B cell (primary cell): ENCODE data around the gene ZFR2. TPM values are rescaled to one million over a fixed set of nuclear protein-coding genes. Genes with fewer than 3 reads are reported as not detected.

Experiments used
- ATAC-seq: fragments of 200-7000 bp; cut with Tn5 transposase; one replicate; pipeline ENCODE4 v1.10.0; 2021; ENCODE audit warnings: low read depth, mild to moderate bottlenecking, moderate number of reproducible peaks, moderate library complexity
- CTCF ChIA-PET: fragments of 350-600 bp; sonication (Branson Sonifier 250); formaldehyde crosslinking; loops from one replicate; lab custom pipeline; 2021; ENCODE audit warnings: antibody characterized with exemption, inconsistent platforms; lab: Charles Lee
- POLR2A ChIA-PET: fragments of 350-600 bp; sonication (Branson Sonifier 250); formaldehyde crosslinking; loops from one replicate; lab custom pipeline; 2021; ENCODE audit warnings: antibody characterized with exemption; lab: Charles Lee
- DNase-seq: peaks from one replicate; pipeline ENCODE4 v3.0.0; 2013
- H2AFZ ChIP-seq: 2 replicates; pipeline ENCODE4 v1.6.1; 2012; ENCODE audit warnings: mild to moderate bottlenecking, low read depth, low read length; ENCODE audit not compliant: insufficient read depth, poor library complexity, severe bottlenecking
- H3K27ac ChIP-seq, 2 donors: 1 replicate in 1 of 2; 2 replicates in 1 of 2; pipeline ENCODE4 v1.5.1; 2012 to 2013; ENCODE audit warnings: low read length in 2 of 2, mild to moderate bottlenecking in 2 of 2, moderate library complexity in 1 of 2
- H3K27me3 ChIP-seq, 4 experiments: fragments of 200-600 bp in 1 of 4; sonication (generic) in 1 of 4; replicated peaks in 1 of 4; 1 replicate in 2 of 4; 2 replicates in 2 of 4; pipeline versions ENCODE4 v1.6.1 to v1.7.0; 2013 to 2016; ENCODE audit warnings: low read length in 3 of 4, mild to moderate bottlenecking in 2 of 4, mixed read lengths in 1 of 4, moderate library complexity in 1 of 4; ENCODE audit not compliant: insufficient read depth in 4 of 4, control insufficient read depth in 3 of 4; ENCODE audit errors: control extremely low read depth in 1 of 4
- H3K36me3 ChIP-seq, 2 experiments: replicated peaks in 1 of 2; 1 replicate in 1 of 2; 2 replicates in 1 of 2; pipeline versions ENCODE4 v1.6.1 to v1.7.1; 2013; ENCODE audit warnings: low read length in 1 of 2; ENCODE audit not compliant: insufficient read depth in 2 of 2, control insufficient read depth in 1 of 2; ENCODE audit errors: control extremely low read depth in 1 of 2, extremely low read depth in 1 of 2
- H3K4me1 ChIP-seq, 2 donors: fragments of 200-600 bp in 1 of 2; sonication (generic) in 1 of 2; 1 replicate in 1 of 2; 2 replicates in 1 of 2; pipeline versions ENCODE4 v1.5.1 to v1.6.1; 2013 to 2017; ENCODE audit warnings: low read length in 2 of 2; ENCODE audit not compliant: control insufficient read depth in 2 of 2, insufficient read depth in 2 of 2
- H3K4me2 ChIP-seq: replicated peaks from 2 replicates; pipeline ENCODE3; 2012; ENCODE audit warnings: mild to moderate bottlenecking, low read depth, low read length; ENCODE audit not compliant: poor library complexity, severe bottlenecking
- H3K4me3 ChIP-seq, 5 experiments: fragments of 200-600 bp in 1 of 5; sonication (generic) in 1 of 5; 1 replicate in 3 of 5; 2 replicates in 2 of 5; pipeline versions ENCODE4 v1.5.1 to v1.7.0; 2011 to 2016; ENCODE audit warnings: low read length in 4 of 5, mild to moderate bottlenecking in 4 of 5, low read depth in 2 of 5, control low read depth in 1 of 5, moderate library complexity in 1 of 5; ENCODE audit not compliant: insufficient read depth in 1 of 5; ENCODE audit errors: control extremely low read depth in 1 of 5, extremely low read depth in 1 of 5
- H3K79me2 ChIP-seq: fragments of 200-600 bp; sonication (generic); one replicate; pipeline ENCODE4 v1.6.0; 2016; ENCODE audit warnings: low read length; ENCODE audit not compliant: control insufficient read depth, insufficient read depth
- H3K9ac ChIP-seq: fragments of 200-600 bp; sonication (generic); 2 replicates; pipeline ENCODE4 v1.6.1; 2017; ENCODE audit warnings: mild to moderate bottlenecking, low read length, moderate library complexity
- H3K9me3 ChIP-seq, 3 donors: one replicate each; pipeline versions ENCODE4 v1.6.1 to v1.7.1; 2013; ENCODE audit warnings: low read length in 2 of 3; ENCODE audit not compliant: control insufficient read depth in 2 of 3, insufficient read depth in 1 of 3; ENCODE audit errors: control extremely low read depth in 1 of 3
- H4K20me1 ChIP-seq: 2 replicates; pipeline ENCODE4 v1.6.0; 2012; ENCODE audit warnings: mild to moderate bottlenecking, low read length; ENCODE audit not compliant: insufficient read depth, control insufficient read depth, poor library complexity, severe bottlenecking
- H3K27ac Mint-ChIP-seq: one replicate; pipeline ENCODE4 v1.8.0; 2021; ENCODE audit warnings: mixed read lengths
- H3K27me3 Mint-ChIP-seq: one replicate; pipeline ENCODE4 v1.8.0; 2021; ENCODE audit warnings: mixed read lengths
- H3K4me1 Mint-ChIP-seq: one replicate; pipeline ENCODE4 v1.8.0; 2021; ENCODE audit warnings: mixed read lengths
- H3K4me3 Mint-ChIP-seq: one replicate; pipeline ENCODE4 v1.8.0; 2021; ENCODE audit warnings: mixed read lengths
- H3K9me3 Mint-ChIP-seq: one replicate; pipeline ENCODE4 v1.8.0; 2022; ENCODE audit warnings: mixed read lengths; ENCODE audit not compliant: insufficient read depth
- CTCF ChIP-seq: fragments of 200-600 bp; IDR thresholded peaks from one replicate; pipeline ENCODE4 v1.8.0; 2022; ENCODE audit warnings: antibody characterized with exemption, mild to moderate bottlenecking
- EZH2 ChIP-seq: IDR thresholded peaks from 2 replicates; pipeline ENCODE4 v1.6.1; 2012; ENCODE audit warnings: borderline replicate concordance, low read depth, mild to moderate bottlenecking, moderate library complexity, low read length; ENCODE audit not compliant: insufficient read depth, poor library complexity, severe bottlenecking
- WGBS: methylation state at CpG from one replicate; pipeline ENCODE4 v1.1.5; 2013; ENCODE audit warnings: missing lambda C conversion rate; ENCODE audit not compliant: insufficient coverage; 5-methylcytosine and 5-hydroxymethylcytosine counted together
- intact Hi-C: fragments of 100-400 bp; cut with micrococcal nuclease; formaldehyde crosslinking; loops from one replicate; pipeline ENCODE4 v1.10.0; 2022
- polyA plus RNA-seq: library from polyadenylated mRNA; depleted of rRNA; stranded (reverse); fragments of >200 nt; gene quantifications from 2 replicates; pipeline ENCODE4 v1.2.3, GENCODE V29; 2012
- total RNA-seq, 2 donors: library from RNA; stranded (reverse); fragments of 120-200 nt in 1 of 2; gene quantifications; 1 replicate in 1 of 2; 2 replicates in 1 of 2; pipeline versions ENCODE4 v1.2.3 to v1.2.4, GENCODE V29; 2013 to 2022

ZFR2 gene
- total and polyA plus RNA-seq, 2 donors (not counting 1 experiment from before 2014, with no cell fraction given) = 0.36 to 0.39 TPM

- H4K20me1 ChIP-seq = peaks cover 13% of the 10 kb centered on the region
- DNase-seq = no peak
- ATAC-seq = no peak
- Mint-ChIP-seq H3K9me3 (no peaks in the 10 kb centered on the region), H3K4me3 (peak overlapping the region; percentile 94), H3K4me1 (peaks cover 39% of the 10 kb centered on the region), H3K27ac (peak overlapping the region; percentile 94), H3K27me3 (no peaks in the 10 kb centered on the region)
- peak overlapping the region; percentile 95 for H3K4me2 ChIP-seq
- 18% methylated on average over 4 of the region's 7 CpGs for WGBS
- H3K9ac ChIP-seq = peak overlapping the region; percentile 87
- H3K36me3 ChIP-seq = peaks cover 0 to 18% of the 10 kb centered on the region in 2 experiments
- ChIA-PET POLR2A (interaction anchor here (0.6 kb wide), 1 partner anchor 80 kb away, joined by 4 read pairs; no protein-coding TSS in a partner anchor), CTCF (interaction anchor here (0.6 to 2.4 kb wide), 4 partner anchors 61 to 227 kb away, joined by 3 to 10 read pairs (median 4); partner anchors contain the start of gene DAPK3)
- peak overlapping the region; percentile 69 to 99 (median 84) for H3K4me3 ChIP-seq
- peaks cover 0 to 3% (median 0%) of the 10 kb centered on the region in 3 donors for H3K9me3 ChIP-seq
- intact Hi-C loops = loop anchor here (1.0 to 10.0 kb wide), 9 partner anchors 40 to 1924 kb away; partner anchors contain the start of genes CHAF1A, DPP9, EEF2 and FZR1
- peak overlapping the region; percentile 77 for H2AFZ ChIP-seq
- no peak for TF ChIP-seq CTCF
- no peak for TF ChIP-seq EZH2
- peaks cover 52% of the 10 kb centered on the region for H3K79me2 ChIP-seq
- H3K4me1 ChIP-seq = peaks cover 25 to 35% of the 10 kb centered on the region in 2 donors
- no peaks in the 10 kb centered on the region for H3K27me3 ChIP-seq
- peak overlapping the region; percentile 79 to 95 for H3K27ac ChIP-seq
These were observed 107.9 kb downstream of the ZFR2 start for GRCh38 chr19:3760871-3761361.
